Endodermal cell (in vitro differentiated cells): ENCODE results near the gene ERC1. TPM values are rescaled to one million over a fixed set of nuclear protein-coding genes. Genes with fewer than 3 reads are reported as not detected.
"Not testable (repeated sequence)": the region's sequence is repeated elsewhere in the genome, so short reads cannot be mapped to it uniquely, and the experiment has no call there.

Experiments
- DNase-seq: peaks from one replicate; pipeline ENCODE4 v3.0.0-alpha.2; 2017
- H3K27ac ChIP-seq: 2 replicates; pipeline ENCODE4 v1.5.1; 2013; ENCODE audit warnings: mild to moderate bottlenecking, low read depth, low read length, moderate library complexity
- H3K27me3 ChIP-seq: 2 replicates; pipeline ENCODE4 v1.6.1; 2013; ENCODE audit warnings: mild to moderate bottlenecking, low read length, moderate library complexity; ENCODE audit not compliant: insufficient read depth, control insufficient read depth, poor library complexity, severe bottlenecking
- H3K36me3 ChIP-seq: 2 replicates; pipeline ENCODE4 v1.7.0; 2013; ENCODE audit warnings: mild to moderate bottlenecking, low read length, moderate library complexity; ENCODE audit not compliant: control insufficient read depth, insufficient read depth
- H3K4me1 ChIP-seq: one replicate; pipeline ENCODE4 v1.7.0; 2013; ENCODE audit warnings: low read length; ENCODE audit not compliant: control insufficient read depth, insufficient read depth
- H3K4me3 ChIP-seq: 2 replicates; pipeline ENCODE4 v1.5.1; 2013; ENCODE audit warnings: mild to moderate bottlenecking, low read length, moderate library complexity
- H3K9ac ChIP-seq: 2 replicates; pipeline ENCODE4 v1.6.1; 2013; ENCODE audit warnings: mild to moderate bottlenecking, low read length, moderate library complexity; ENCODE audit not compliant: poor library complexity, severe bottlenecking; ENCODE audit errors: extremely low read depth
- H3K9me3 ChIP-seq: 2 replicates; pipeline ENCODE4 v1.6.1; 2013; ENCODE audit warnings: mild to moderate bottlenecking, low read length, moderate library complexity; ENCODE audit not compliant: control insufficient read depth
- H3K27ac Mint-ChIP-seq: 2 replicates; pipeline ENCODE4 v1.8.0; 2020; ENCODE audit warnings: mixed read lengths
- H3K27me3 Mint-ChIP-seq: 2 replicates; pipeline ENCODE4 v1.8.0; 2021; ENCODE audit warnings: mild to moderate bottlenecking, mixed read lengths; ENCODE audit not compliant: insufficient read depth
- H3K36me3 Mint-ChIP-seq: 2 replicates; pipeline ENCODE4 v1.8.0; 2020; ENCODE audit warnings: low read depth, mixed read lengths
- H3K4me1 Mint-ChIP-seq: 2 replicates; pipeline ENCODE4 v1.8.0; 2020; ENCODE audit warnings: mixed read lengths
- H3K4me3 Mint-ChIP-seq: 2 replicates; pipeline ENCODE4 v1.8.0; 2020; ENCODE audit warnings: mild to moderate bottlenecking, moderate library complexity, mixed read lengths
- H3K9me3 Mint-ChIP-seq: 2 replicates; pipeline ENCODE4 v1.8.0; 2020; ENCODE audit warnings: mild to moderate bottlenecking, mixed read lengths
- CTCF ChIP-seq: fragments of 200-600 bp; sonication (generic); conservative IDR thresholded peaks from 2 replicates; pipeline ENCODE4 v1.5.0; 2021; ENCODE audit warnings: antibody characterized with exemption, mild to moderate bottlenecking
- WGBS, 2 experiments: methylation state at CpG; one replicate each; pipeline versions ENCODE4 v1.1.5 to v1.1.7; 2013; ENCODE audit warnings: missing lambda C conversion rate in 2 of 2, mixed read lengths in 1 of 2; ENCODE audit not compliant: insufficient coverage in 1 of 2, insufficient read length in 1 of 2; 5-methylcytosine and 5-hydroxymethylcytosine counted together
- total RNA-seq, 2 donors: library from RNA; stranded (reverse); fragmentation: NEBNext Ultra II Directional in 1 of 2; extraction: Animal tissue kit (Norgen Biotek cat#: 25700) in 1 of 2; gene quantifications; 2 replicates in 1 of 2; 3 replicates in 1 of 2; pipeline ENCODE4 v1.2.1, GENCODE V29; 2021

Gene ERC1
- total RNA-seq, 2 donors from 2014 or later: 60.6 to 159 TPM

GRCh38 chr12:1246637-1247036, 255.6 kb downstream of the ERC1 start:
- no peaks in the 10 kb centered on the region for H3K27me3 Mint-ChIP-seq
- peaks cover 13% of the 10 kb centered on the region for H3K4me1 Mint-ChIP-seq
- 93 to 100% methylated on average over 2 of the region's 2 CpGs for WGBS, 2 experiments
- H3K9me3 Mint-ChIP-seq: no peaks in the 10 kb centered on the region
- H3K36me3 Mint-ChIP-seq: peaks cover 1% of the 10 kb centered on the region
- no peak for TF ChIP-seq CTCF
- H3K27ac Mint-ChIP-seq: no peak overlapping the region
- no peak for DNase-seq
- Histone ChIP-seq H3K27ac (no peak overlapping the region), H3K36me3 (no peaks in the 10 kb centered on the region), H3K4me1 (no peaks in the 10 kb centered on the region), H3K9me3 (no peaks in the 10 kb centered on the region), H3K9ac (no peak overlapping the region), H3K4me3 (no peak overlapping the region), H3K27me3 (no peaks in the 10 kb centered on the region)
- no peak overlapping the region for H3K4me3 Mint-ChIP-seq

- no peak for DNase-seq
- H3K27me3 Mint-ChIP-seq: no peaks in the 10 kb centered on the region
- Histone ChIP-seq H3K4me3 (no peak overlapping the region), H3K27me3 (no peaks in the 10 kb centered on the region), H3K9ac (no peak overlapping the region), H3K9me3 (no peaks in the 10 kb centered on the region), H3K4me1 (no peaks in the 10 kb centered on the region), H3K27ac (no peak overlapping the region), H3K36me3 (no peaks in the 10 kb centered on the region)
- 20 to 73% methylated on average over 1 to 2 of the region's 3 CpGs for WGBS, 2 experiments
- no peak overlapping the region for H3K4me3 Mint-ChIP-seq
- no peak for TF ChIP-seq CTCF
- H3K27ac Mint-ChIP-seq: no peak overlapping the region
- peaks cover 6% of the 10 kb centered on the region for H3K9me3 Mint-ChIP-seq
- peaks cover 5% of the 10 kb centered on the region for H3K36me3 Mint-ChIP-seq
- H3K4me1 Mint-ChIP-seq: peaks cover 13% of the 10 kb centered on the region
Observed at GRCh38 chr12:1250641-1251040, 259.6 kb downstream of the ERC1 start.

- peaks cover 9% of the 10 kb centered on the region for H3K9me3 Mint-ChIP-seq
- no peak for TF ChIP-seq CTCF
- no peak overlapping the region for H3K27ac Mint-ChIP-seq
- H3K27me3 ChIP-seq: no peaks in the 10 kb centered on the region
- no peak overlapping the region for H3K27ac ChIP-seq
- no peaks in the 10 kb centered on the region for H3K27me3 Mint-ChIP-seq
- H3K9ac ChIP-seq: no peak overlapping the region
- H3K4me3 Mint-ChIP-seq: no peak overlapping the region
- no peak overlapping the region for H3K4me3 ChIP-seq
- peaks cover 5% of the 10 kb centered on the region for H3K36me3 ChIP-seq
- WGBS, 2 experiments: 92 to 100% methylated on average over 2 of the region's 2 CpGs
- H3K9me3 ChIP-seq: no peaks in the 10 kb centered on the region
- peaks cover 18% of the 10 kb centered on the region for H3K36me3 Mint-ChIP-seq
- no peaks in the 10 kb centered on the region for H3K4me1 ChIP-seq
- H3K4me1 Mint-ChIP-seq: peaks cover 13% of the 10 kb centered on the region
- no peak for DNase-seq
Observed at GRCh38 chr12:1252758-1253157, 261.7 kb downstream of the ERC1 start.

GRCh38 chr12:1255125-1255524, 264.1 kb downstream of the ERC1 start:
- H3K4me3 ChIP-seq, DNase-seq, H3K27me3 ChIP-seq, H3K27ac Mint-ChIP-seq, H3K9me3 ChIP-seq, H3K36me3 ChIP-seq, H3K27me3 Mint-ChIP-seq, H3K4me1 Mint-ChIP-seq, H3K27ac ChIP-seq, H3K4me3 Mint-ChIP-seq, H3K9ac ChIP-seq, H3K9me3 Mint-ChIP-seq, H3K4me1 ChIP-seq: not testable (repeated sequence)
- 80 to 99% methylated on average over 1 to 6 of the region's 6 CpGs for WGBS, 2 experiments
- H3K36me3 Mint-ChIP-seq: peaks cover 20% of the 10 kb centered on the region

- not testable (repeated sequence) for H3K4me3 ChIP-seq, H3K9me3 ChIP-seq, H3K4me1 ChIP-seq, H3K4me1 Mint-ChIP-seq, H3K36me3 ChIP-seq, H3K27ac ChIP-seq, H3K9me3 Mint-ChIP-seq, H3K9ac ChIP-seq, H3K27ac Mint-ChIP-seq, DNase-seq, H3K27me3 ChIP-seq, H3K27me3 Mint-ChIP-seq, H3K4me3 Mint-ChIP-seq
- H3K36me3 Mint-ChIP-seq: peaks cover 23% of the 10 kb centered on the region
- WGBS, 2 experiments: 96 to 100% methylated on average over 2 to 4 of the region's 4 CpGs
Observed at GRCh38 chr12:1255854-1256253, 264.8 kb downstream of the ERC1 start.
